Sigmoid colon (tissue), 7 donors: Measurements from ENCODE around the gene TENM3. TPM values are rescaled to one million over a fixed set of nuclear protein-coding genes. Genes with fewer than 3 reads are reported as not detected.
A peak's percentile ranks its signal among the peaks of the same experiment; 100 is the strongest.

ENCODE experiments used
- DNase-seq: peaks from one replicate; pipeline ENCODE4 v3.0.0-alpha.2; 2019
- H3K27ac ChIP-seq, 4 donors: fragments of 200-600 bp; sonication (generic); one replicate each; pipeline ENCODE4 v1.5.1; 2016 to 2019; ENCODE audit warnings: mild to moderate bottlenecking in 1 of 4
- H3K27me3 ChIP-seq, 3 donors: fragments of 200-600 bp; sonication (generic); one replicate each; pipeline ENCODE4 v1.5.1; 2019; ENCODE audit warnings: mild to moderate bottlenecking in 1 of 3
- H3K36me3 ChIP-seq, 4 donors: fragments of 200-600 bp; sonication (generic); one replicate each; pipeline ENCODE4 v1.5.1; 2016 to 2019
- H3K4me1 ChIP-seq, 4 donors: fragments of 200-600 bp; sonication (generic); one replicate each; pipeline ENCODE4 v1.5.1; 2017 to 2019
- H3K4me3 ChIP-seq, 4 donors: fragments of 200-600 bp; sonication (generic); one replicate each; pipeline ENCODE4 v1.5.1; 2017 to 2019; ENCODE audit warnings: mild to moderate bottlenecking in 2 of 4, moderate library complexity in 1 of 4
- H3K9me3 ChIP-seq, 4 donors: fragments of 200-600 bp in 3 of 4; sonication (generic) in 3 of 4; one replicate each; pipeline versions ENCODE4 v1.5.1 to v1.6.1; 2013 to 2019
- CTCF ChIP-seq, 4 experiments: fragments of 450-650 bp in 3 of 4; fragments of 200-600 bp in 1 of 4; IDR thresholded peaks; one replicate each; pipeline ENCODE4 v1.5.1; 2016 to 2019; ENCODE audit warnings: antibody characterized with exemption in 4 of 4, mild to moderate bottlenecking in 3 of 4, moderate library complexity in 2 of 4
- EP300 ChIP-seq, 4 donors: sonication (generic); formaldehyde crosslinking; IDR thresholded peaks; one replicate each; pipeline ENCODE4 v1.6.1; 2017; ENCODE audit warnings: antibody characterized with exemption in 4 of 4
- POLR2A ChIP-seq, 2 donors: fragments of 450-650 bp; IDR thresholded peaks; one replicate each; pipeline ENCODE4 v1.6.1; 2016; ENCODE audit warnings: antibody characterized with exemption in 2 of 2, mild to moderate bottlenecking in 2 of 2, moderate library complexity in 2 of 2
- POLR2AphosphoS5 ChIP-seq, 4 donors: sonication (generic); formaldehyde crosslinking; IDR thresholded peaks; one replicate each; pipeline ENCODE4 v1.6.1; 2017; ENCODE audit warnings: antibody characterized with exemption in 4 of 4
- WGBS, 2 donors: extraction: QIAGEN DNeasy Blood & Tissue Kit; methylation state at CpG; one replicate each; pipeline ENCODE4 v1.1.7; 2013; 5-methylcytosine and 5-hydroxymethylcytosine counted together
- intact Hi-C: fragments of 100-400 bp; cut with DNase I; formaldehyde crosslinking; loops from one replicate; pipeline ENCODE4 v1.15.1; 2023
- polyA plus RNA-seq, 3 donors: library from polyadenylated mRNA; stranded (reverse); fragments of 200-250 nt; gene quantifications; one replicate each; pipeline ENCODE4 v1.2.3, GENCODE V29; 2013
- total RNA-seq, 4 donors: library from RNA; depleted of rRNA; stranded (reverse); fragments of >200 nt; gene quantifications; one replicate each; pipeline ENCODE4 v1.1.0, GENCODE V29; 2016
- donor health status: healthy with polysubstance abuse.
- donor health status: Bipolar disorder and iron deficiency.
- donor health status: healthy.

Gene TENM3
- total and polyA plus RNA-seq, 7 donors, result 0.60 to 82.3 (median 37.8) TPM; not detected in 1

GRCh38 chr4:182354106-182354505 is 110.9 kb downstream of the TENM3 start:
- no peak for DNase-seq
- Histone ChIP-seq H3K27ac (no peak overlapping the region), H3K4me1 (no peaks in the 10 kb centered on the region), H3K27me3 (no peaks in the 10 kb centered on the region), H3K4me3 (no peak overlapping the region), H3K36me3 (no peaks in the 10 kb centered on the region), H3K9me3 (no peaks in the 10 kb centered on the region)
- intact Hi-C loops, result no loop called here
- TF ChIP-seq EP300 (IDR thresholded peaks at IDR 0.05) (no peak), POLR2AphosphoS5 (IDR thresholded peaks at IDR 0.05) (no peak), POLR2A (IDR thresholded peaks at IDR 0.05) (no peak), CTCF (IDR thresholded peaks at IDR 0.05) (no peak)
- 54 to 60% methylated on average over 3 of the region's 3 CpGs for WGBS, 2 donors

DNA sequence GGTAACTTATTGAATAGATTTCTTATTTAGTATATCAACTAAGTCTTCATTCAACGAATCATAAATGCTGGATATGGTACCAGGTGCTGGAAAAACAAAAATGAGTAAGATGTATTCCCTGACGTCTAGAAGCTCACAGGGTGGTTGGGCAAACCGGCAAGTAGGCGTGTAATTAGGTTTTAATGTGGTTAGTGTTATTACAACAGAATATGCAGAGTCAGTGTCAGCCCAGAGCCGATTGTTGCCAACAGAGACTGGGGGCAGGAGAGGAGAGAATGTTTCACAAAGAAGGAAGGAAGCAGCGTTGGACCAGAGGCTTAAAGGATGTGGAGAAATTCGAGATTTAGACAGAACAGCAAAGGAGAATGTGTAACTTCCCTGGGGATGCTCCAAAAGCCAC is 111.7 kb downstream of the TENM3 start:
- Histone ChIP-seq H3K27me3 (no peaks in the 10 kb centered on the region), H3K36me3 (no peaks in the 10 kb centered on the region), H3K9me3 (no peaks in the 10 kb centered on the region), H3K27ac (no peak overlapping the region), H3K4me1 (no peaks in the 10 kb centered on the region), H3K4me3 (no peak overlapping the region)
- WGBS, 2 donors, result 55 to 57% methylated on average over 7 of the region's 7 CpGs
- TF ChIP-seq POLR2AphosphoS5 (IDR thresholded peaks at IDR 0.05) (no peak), EP300 (IDR thresholded peaks at IDR 0.05) (no peak), POLR2A (IDR thresholded peaks at IDR 0.05) (no peak), CTCF (IDR thresholded peaks at IDR 0.05) (no peak)
- intact Hi-C loops, result no loop called here
- no peak for DNase-seq

GRCh38 chr4:182367153-182367552 is 124.0 kb downstream of the TENM3 start:
- Histone ChIP-seq H3K9me3 (no peaks in the 10 kb centered on the region), H3K4me1 (no peaks in the 10 kb centered on the region), H3K4me3 (no peak overlapping the region), H3K36me3 (no peaks in the 10 kb centered on the region), H3K27me3 (no peaks in the 10 kb centered on the region), H3K27ac (no peak overlapping the region)
- WGBS, 2 donors, result 85 to 86% methylated on average over 13 of the region's 13 CpGs
- intact Hi-C loops, result no loop called here
- DNase-seq, result no peak
- TF ChIP-seq CTCF (IDR thresholded peaks at IDR 0.05) (no peak), POLR2AphosphoS5 (IDR thresholded peaks at IDR 0.05) (peak in 2 of 4 donors; percentile 32 to 39)

DNA sequence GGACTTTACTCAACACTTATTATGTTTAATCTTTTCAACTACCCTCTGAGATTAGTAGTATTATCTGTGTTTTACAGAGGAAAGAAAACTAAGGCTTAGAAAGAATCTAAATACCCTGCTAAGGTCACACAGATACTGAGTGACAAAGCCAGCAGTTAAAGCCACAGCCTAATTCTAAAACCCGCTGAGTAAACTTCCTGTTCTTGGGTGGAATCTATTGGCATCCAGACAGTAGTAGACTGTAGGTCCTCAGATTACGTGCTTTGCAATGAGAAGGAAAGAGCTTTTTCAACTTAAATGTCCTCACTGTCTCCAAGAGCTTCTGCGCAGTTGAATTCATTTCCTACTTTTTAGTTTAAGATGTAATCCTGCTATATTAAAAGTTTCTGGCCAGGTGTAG is 126.0 kb downstream of the TENM3 start:
- no peak for DNase-seq

More for the DNA sequence above, 126.0 kb downstream of the TENM3 start:
- no peak overlapping the region for H3K27ac ChIP-seq
- H3K27me3 ChIP-seq, result no peaks in the 10 kb centered on the region
- no peaks in the 10 kb centered on the region for H3K36me3 ChIP-seq
- H3K9me3 ChIP-seq, result no peaks in the 10 kb centered on the region
- TF ChIP-seq CTCF (IDR thresholded peaks at IDR 0.05), result no peak
- TF ChIP-seq POLR2A (IDR thresholded peaks at IDR 0.05), result no peak
- no peak for TF ChIP-seq POLR2AphosphoS5 (IDR thresholded peaks at IDR 0.05)
- H3K4me3 ChIP-seq, result no peak overlapping the region
- no peaks in the 10 kb centered on the region for H3K4me1 ChIP-seq
- WGBS, 2 donors, result 50 to 57% methylated on average over 3 of the region's 3 CpGs
- intact Hi-C loops, result no loop called here
